BE2C (cell line): ENCODE measurements around the gene SLC5A5.

Experiments used
- DNase-seq: peaks from one replicate; pipeline ENCODE4 v3.0.0-alpha.2; 2020
- H3K27me3 ChIP-seq: fragments of 250-450 bp; sonication (Bioruptor Pico); 2 replicates; pipeline ENCODE4 v1.5.1; 2020; ENCODE audit warnings: mild to moderate bottlenecking
- H3K36me3 ChIP-seq: fragments of 250-450 bp; sonication (Bioruptor Pico); 2 replicates; pipeline ENCODE4 v1.5.1; 2020; ENCODE audit warnings: mild to moderate bottlenecking
- H3K4me1 ChIP-seq: fragments of 250-450 bp; sonication (Bioruptor Pico); 2 replicates; pipeline ENCODE4 v1.5.1; 2020
- H3K4me3 ChIP-seq: 2 replicates; pipeline ENCODE4 v1.5.1; 2011; ENCODE audit warnings: low read depth, low read length
- H3K9me3 ChIP-seq: fragments of 250-450 bp; sonication (Bioruptor Pico); 2 replicates; pipeline ENCODE4 v1.5.1; 2020
- TF ChIP-seq, protein P1 (sequence below): IDR thresholded peaks from 2 replicates; pipeline ENCODE4 v1.5.1; 2012; ENCODE audit warnings: mild to moderate bottlenecking, low read depth, low read length

SLC5A5 gene

DNA sequence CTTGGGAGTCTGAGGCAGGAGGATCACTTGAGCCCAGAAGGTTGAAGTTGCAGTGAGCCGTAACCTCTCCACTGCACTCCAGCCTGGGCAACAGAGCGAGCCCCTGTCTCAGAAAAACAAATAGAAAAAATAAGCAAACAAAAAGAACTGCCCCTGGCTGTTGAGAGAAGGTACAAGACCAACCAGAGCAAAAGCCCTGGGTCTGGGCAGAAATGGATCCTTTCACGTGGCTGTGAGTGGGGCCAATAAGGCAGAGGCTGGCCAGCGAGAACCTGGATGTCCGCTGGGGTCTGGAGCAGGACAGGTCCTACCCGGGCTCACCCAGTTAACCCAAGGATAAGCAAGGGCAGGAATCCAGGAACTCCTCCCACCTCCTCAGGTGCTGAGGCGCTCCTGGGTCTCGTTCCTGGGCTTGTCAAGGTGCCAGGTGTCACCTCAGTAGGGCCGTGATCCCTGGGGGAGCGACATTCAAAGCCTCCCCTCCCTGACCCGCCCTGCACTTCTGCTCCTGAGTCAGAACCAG is 4.7 kb upstream of the SLC5A5 start:
- H3K9me3 ChIP-seq = no peaks in the 10 kb centered on the region
- H3K27me3 ChIP-seq = peaks cover 42% of the 10 kb centered on the region
- no peak overlapping the region for H3K4me3 ChIP-seq
- TF ChIP-seq, protein P1, sequence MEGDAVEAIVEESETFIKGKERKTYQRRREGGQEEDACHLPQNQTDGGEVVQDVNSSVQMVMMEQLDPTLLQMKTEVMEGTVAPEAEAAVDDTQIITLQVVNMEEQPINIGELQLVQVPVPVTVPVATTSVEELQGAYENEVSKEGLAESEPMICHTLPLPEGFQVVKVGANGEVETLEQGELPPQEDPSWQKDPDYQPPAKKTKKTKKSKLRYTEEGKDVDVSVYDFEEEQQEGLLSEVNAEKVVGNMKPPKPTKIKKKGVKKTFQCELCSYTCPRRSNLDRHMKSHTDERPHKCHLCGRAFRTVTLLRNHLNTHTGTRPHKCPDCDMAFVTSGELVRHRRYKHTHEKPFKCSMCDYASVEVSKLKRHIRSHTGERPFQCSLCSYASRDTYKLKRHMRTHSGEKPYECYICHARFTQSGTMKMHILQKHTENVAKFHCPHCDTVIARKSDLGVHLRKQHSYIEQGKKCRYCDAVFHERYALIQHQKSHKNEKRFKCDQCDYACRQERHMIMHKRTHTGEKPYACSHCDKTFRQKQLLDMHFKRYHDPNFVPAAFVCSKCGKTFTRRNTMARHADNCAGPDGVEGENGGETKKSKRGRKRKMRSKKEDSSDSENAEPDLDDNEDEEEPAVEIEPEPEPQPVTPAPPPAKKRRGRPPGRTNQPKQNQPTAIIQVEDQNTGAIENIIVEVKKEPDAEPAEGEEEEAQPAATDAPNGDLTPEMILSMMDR = no peak
- H3K4me1 ChIP-seq = no peaks in the 10 kb centered on the region
- DNase-seq = no peak
- H3K36me3 ChIP-seq = peaks cover 30% of the 10 kb centered on the region

GRCh38 chr19:17868669-17869068 is 3.1 kb upstream of the SLC5A5 start:
- Histone ChIP-seq H3K4me3 (no peak overlapping the region), H3K27me3 (peaks cover 59% of the 10 kb centered on the region), H3K4me1 (no peaks in the 10 kb centered on the region), H3K9me3 (no peaks in the 10 kb centered on the region), H3K36me3 (peaks cover 13% of the 10 kb centered on the region)
- DNase-seq = no peak
- TF ChIP-seq, protein P1 = no peak

- TF ChIP-seq, protein P1 = no peak
- Histone ChIP-seq H3K9me3 (no peaks in the 10 kb centered on the region), H3K36me3 (peaks cover 9% of the 10 kb centered on the region), H3K4me3 (no peak overlapping the region), H3K27me3 (peaks cover 61% of the 10 kb centered on the region), H3K4me1 (no peaks in the 10 kb centered on the region)
- no peak for DNase-seq
These were observed 2.6 kb upstream of the SLC5A5 start for GRCh38 chr19:17869114-17869608.

GRCh38 chr19:17871032-17871877 is 490 bp upstream of the SLC5A5 start:
- TF ChIP-seq, protein P1 = no peak
- Histone ChIP-seq H3K4me3 (no peak overlapping the region), H3K9me3 (no peaks in the 10 kb centered on the region), H3K36me3 (no peaks in the 10 kb centered on the region), H3K27me3 (peaks cover 61% of the 10 kb centered on the region), H3K4me1 (no peaks in the 10 kb centered on the region)
- no peak for DNase-seq

DNA sequence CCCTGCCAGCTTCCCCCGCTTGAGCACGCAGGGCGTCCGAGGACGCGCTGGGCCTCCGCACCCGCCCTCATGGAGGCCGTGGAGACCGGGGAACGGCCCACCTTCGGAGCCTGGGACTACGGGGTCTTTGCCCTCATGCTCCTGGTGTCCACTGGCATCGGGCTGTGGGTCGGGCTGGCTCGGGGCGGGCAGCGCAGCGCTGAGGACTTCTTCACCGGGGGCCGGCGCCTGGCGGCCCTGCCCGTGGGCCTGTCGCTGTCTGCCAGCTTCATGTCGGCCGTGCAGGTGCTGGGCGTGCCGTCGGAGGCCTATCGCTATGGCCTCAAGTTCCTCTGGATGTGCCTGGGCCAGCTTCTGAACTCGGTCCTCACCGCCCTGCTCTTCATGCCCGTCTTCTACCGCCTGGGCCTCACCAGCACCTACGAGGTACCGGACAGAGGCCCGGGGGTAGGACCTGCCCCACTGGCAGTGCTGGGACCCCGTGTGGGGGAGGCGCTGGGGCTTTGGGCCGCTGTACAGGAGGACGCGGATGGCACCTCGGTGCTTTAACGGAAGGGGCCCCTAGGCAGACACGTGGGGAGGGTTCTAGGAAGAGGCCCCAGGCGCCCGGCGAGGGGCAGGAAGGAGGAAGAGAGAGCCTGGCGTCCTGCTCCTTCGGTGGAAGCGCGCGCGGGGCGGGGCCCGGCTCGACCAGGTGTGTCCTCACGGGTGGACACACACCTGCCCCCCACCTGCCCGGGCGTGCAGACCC is 681 bp downstream of the SLC5A5 start:
- Histone ChIP-seq H3K9me3 (no peaks in the 10 kb centered on the region), H3K36me3 (no peaks in the 10 kb centered on the region), H3K4me3 (no peak overlapping the region), H3K27me3 (peaks cover 62% of the 10 kb centered on the region), H3K4me1 (no peaks in the 10 kb centered on the region)
- TF ChIP-seq, protein P1 = no peak
- DNase-seq = no peak
